ENCODE data around the gene RASA3.
A peak's percentile ranks its signal among the peaks of the same experiment; 100 is the strongest.

The RASA3 gene

DNA sequence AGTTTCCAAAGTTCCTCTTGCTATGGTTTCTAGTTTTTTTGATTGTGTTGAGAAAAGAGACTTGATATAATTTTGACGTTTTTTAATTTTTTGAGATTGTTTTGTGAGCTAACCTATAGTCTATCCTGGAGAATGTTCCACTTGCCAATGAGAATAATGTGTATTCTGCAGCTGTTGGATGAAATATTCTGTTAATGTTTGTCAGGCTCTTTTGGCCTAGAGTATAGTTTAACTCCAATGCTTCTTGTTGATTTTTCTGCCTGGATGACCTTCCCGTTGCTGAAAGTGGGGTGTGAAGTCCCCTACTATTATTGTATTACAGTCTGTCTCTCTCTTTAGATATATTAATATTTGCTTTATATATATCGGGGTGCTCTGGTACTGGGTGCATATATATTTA, 40.0 kb downstream of the RASA3 start:
- no peak for ATAC-seq (ENCODE audit: low read depth)
- no peaks in the 10 kb centered on the region for H3K4me1 ChIP-seq (ENCODE audit: insufficient read depth, poor library complexity, severe bottlenecking)
- no peak for DNase-seq (ENCODE audit: low spot score)
- no peaks in the 10 kb centered on the region for H3K36me3 ChIP-seq (ENCODE audit: low read depth)
- H3K4me3 ChIP-seq (ENCODE audit: severe bottlenecking): no peak overlapping the region
- no peak overlapping the region for H3K27ac ChIP-seq (ENCODE audit: poor library complexity, severe bottlenecking)
- H3K9me3 ChIP-seq (ENCODE audit: severe bottlenecking): peaks cover 14% of the 10 kb centered on the region
- TF ChIP-seq CTCF (IDR thresholded peaks at IDR 0.05; ENCODE audit: poor library complexity, severe bottlenecking): no peak
- no peaks in the 10 kb centered on the region for H3K27me3 ChIP-seq (ENCODE audit: insufficient read depth, poor library complexity, severe bottlenecking)

DNA sequence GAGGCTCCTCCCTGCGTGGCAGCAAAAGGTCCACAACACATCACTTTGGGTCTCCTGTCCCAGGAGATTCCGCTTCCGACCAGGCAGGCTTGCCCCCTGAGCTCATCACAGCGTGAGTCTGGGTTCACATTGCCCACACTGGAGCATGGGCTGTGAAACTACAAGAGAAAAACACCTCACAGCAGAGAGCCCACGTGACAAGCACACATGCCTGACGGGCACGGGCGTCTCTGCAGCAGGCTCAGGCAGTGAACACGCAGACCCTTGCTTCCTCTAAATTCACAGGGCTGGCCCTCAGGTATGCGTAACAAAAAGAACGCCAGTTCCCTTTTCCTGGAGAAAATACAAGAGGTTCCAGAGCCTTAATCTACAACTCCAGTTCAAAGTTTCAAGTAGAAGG, 41.9 kb downstream of the RASA3 start:
- no peak for TF ChIP-seq CTCF (IDR thresholded peaks at IDR 0.05; ENCODE audit: poor library complexity, severe bottlenecking)
- DNase-seq (ENCODE audit: low spot score) (peak; percentile 33), ATAC-seq (ENCODE audit: low read depth) (no peak)
- H3K27me3 ChIP-seq (ENCODE audit: insufficient read depth, poor library complexity, severe bottlenecking): no peaks in the 10 kb centered on the region
- H3K4me3 ChIP-seq (ENCODE audit: severe bottlenecking): no peak overlapping the region
- H3K9me3 ChIP-seq (ENCODE audit: severe bottlenecking): peaks cover 14% of the 10 kb centered on the region
- H3K4me1 ChIP-seq (ENCODE audit: insufficient read depth, poor library complexity, severe bottlenecking): no peaks in the 10 kb centered on the region
- H3K36me3 ChIP-seq (ENCODE audit: low read depth): no peaks in the 10 kb centered on the region
- no peak overlapping the region for H3K27ac ChIP-seq (ENCODE audit: poor library complexity, severe bottlenecking)

DNA sequence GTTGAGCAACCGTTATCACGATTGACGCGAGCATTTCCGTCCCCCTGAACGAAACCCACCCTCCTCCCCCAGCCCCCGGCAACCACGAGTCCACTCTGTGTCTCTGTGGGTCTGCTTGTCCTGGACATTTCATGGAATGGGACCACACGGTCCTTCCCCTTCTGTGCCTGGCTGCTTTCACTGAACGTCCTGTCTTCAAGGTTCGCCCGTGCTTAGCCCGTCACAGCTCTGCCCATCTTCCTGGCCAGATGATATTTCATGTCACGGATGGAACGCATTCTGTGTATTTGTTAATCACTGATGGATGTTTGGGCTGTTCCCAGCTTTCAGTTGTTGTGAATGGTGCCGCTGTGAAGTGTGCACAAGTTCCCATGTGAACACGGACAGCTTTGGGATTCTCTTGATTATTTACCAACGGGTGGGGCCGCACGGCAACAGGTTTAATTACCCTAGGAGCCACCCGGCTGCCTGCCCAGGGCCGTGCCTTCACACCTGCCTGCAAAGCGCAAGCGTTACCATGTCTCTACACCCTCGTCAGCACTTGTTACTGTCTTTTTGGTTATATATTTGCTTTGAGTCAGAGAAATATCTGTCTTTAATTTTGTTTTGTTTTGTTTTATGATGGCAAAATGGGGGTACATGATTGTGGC, 42.5 kb downstream of the RASA3 start:
- Histone ChIP-seq H3K4me3 (ENCODE audit: severe bottlenecking) (no peak overlapping the region), H3K27me3 (ENCODE audit: insufficient read depth, poor library complexity, severe bottlenecking) (no peaks in the 10 kb centered on the region), H3K4me1 (ENCODE audit: insufficient read depth, poor library complexity, severe bottlenecking) (no peaks in the 10 kb centered on the region), H3K36me3 (ENCODE audit: low read depth) (no peaks in the 10 kb centered on the region), H3K9me3 (ENCODE audit: severe bottlenecking) (peaks cover 14% of the 10 kb centered on the region), H3K27ac (ENCODE audit: poor library complexity, severe bottlenecking) (no peak overlapping the region)
- no peak for TF ChIP-seq CTCF (IDR thresholded peaks at IDR 0.05; ENCODE audit: poor library complexity, severe bottlenecking)
- no peak for ATAC-seq (ENCODE audit: low read depth)
- peak; percentile 17 for DNase-seq (ENCODE audit: low spot score)

DNA sequence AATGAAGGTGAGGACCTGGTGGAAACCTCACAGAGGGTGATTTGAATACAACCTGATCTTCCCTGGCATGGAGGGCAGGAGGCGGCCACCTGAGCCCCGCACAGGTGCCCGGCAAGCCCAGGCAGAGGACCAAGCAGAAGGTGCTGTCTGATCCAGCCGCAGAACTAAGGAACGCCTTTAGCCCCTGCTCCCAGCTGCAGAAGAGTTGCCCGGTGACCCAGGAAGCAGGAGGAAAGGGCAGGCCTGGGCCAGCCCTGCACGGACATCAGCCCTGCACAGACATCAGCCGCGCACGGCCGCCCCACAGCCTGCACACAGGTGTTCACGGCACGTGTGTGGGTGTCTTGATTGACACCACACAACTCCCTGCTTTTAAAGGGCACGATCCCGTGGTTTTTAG, 43.1 kb downstream of the RASA3 start:
- TF ChIP-seq CTCF (IDR thresholded peaks at IDR 0.05; ENCODE audit: poor library complexity, severe bottlenecking): no peak
- Histone ChIP-seq H3K4me1 (ENCODE audit: insufficient read depth, poor library complexity, severe bottlenecking) (no peaks in the 10 kb centered on the region), H3K4me3 (ENCODE audit: severe bottlenecking) (no peak overlapping the region), H3K9me3 (ENCODE audit: severe bottlenecking) (peaks cover 14% of the 10 kb centered on the region), H3K27me3 (ENCODE audit: insufficient read depth, poor library complexity, severe bottlenecking) (no peaks in the 10 kb centered on the region), H3K27ac (ENCODE audit: poor library complexity, severe bottlenecking) (no peak overlapping the region), H3K36me3 (ENCODE audit: low read depth) (no peaks in the 10 kb centered on the region)
- DNase-seq (ENCODE audit: low spot score) (peak; percentile 33), ATAC-seq (ENCODE audit: low read depth) (peak; percentile 40; the same call in 2 of the 3 replicates)

DNA sequence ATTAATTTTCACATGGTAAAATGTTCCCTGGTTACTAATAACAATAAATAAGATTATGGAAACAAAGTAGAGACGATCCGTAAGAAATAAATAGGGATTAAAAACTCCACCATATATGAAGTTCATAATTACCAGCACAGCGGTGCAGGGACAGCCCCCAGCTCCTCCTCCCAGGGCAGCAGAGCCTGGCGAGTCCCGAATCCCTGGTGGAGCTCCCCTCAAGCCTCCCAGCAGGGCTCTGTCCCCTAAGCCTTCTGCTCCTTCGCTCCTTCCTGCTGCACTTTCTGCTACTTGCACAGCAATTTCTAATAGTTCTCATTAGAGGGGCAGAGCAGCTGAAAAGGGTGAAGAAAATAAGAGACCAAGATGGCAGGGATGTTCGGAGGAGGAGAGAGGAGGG, 43.6 kb downstream of the RASA3 start:
- no peaks in the 10 kb centered on the region for H3K4me1 ChIP-seq (ENCODE audit: insufficient read depth, poor library complexity, severe bottlenecking)
- DNase-seq (ENCODE audit: low spot score): no peak
- no peak overlapping the region for H3K4me3 ChIP-seq (ENCODE audit: severe bottlenecking)
- no peaks in the 10 kb centered on the region for H3K27me3 ChIP-seq (ENCODE audit: insufficient read depth, poor library complexity, severe bottlenecking)
- H3K36me3 ChIP-seq (ENCODE audit: low read depth): no peaks in the 10 kb centered on the region
- no peak for ATAC-seq (ENCODE audit: low read depth)
- no peak for TF ChIP-seq CTCF (IDR thresholded peaks at IDR 0.05; ENCODE audit: poor library complexity, severe bottlenecking)
- H3K9me3 ChIP-seq (ENCODE audit: severe bottlenecking): peaks cover 14% of the 10 kb centered on the region
- H3K27ac ChIP-seq (ENCODE audit: poor library complexity, severe bottlenecking): no peak overlapping the region

All from RWPE2 (cell line).